SKM-1 treated with dmso at 0.1 percent for 144 hours (cell line): ENCODE data around the gene HOXA9.
A peak's percentile ranks its signal among the peaks of the same experiment; 100 is the strongest.

Experiments
- DNase-seq: peaks from one replicate; lab custom pipeline; 2025; ENCODE audit not compliant: unreplicated experiment; lab: John Stamatoyannopoulos, UW

HOXA9 gene

DNA sequence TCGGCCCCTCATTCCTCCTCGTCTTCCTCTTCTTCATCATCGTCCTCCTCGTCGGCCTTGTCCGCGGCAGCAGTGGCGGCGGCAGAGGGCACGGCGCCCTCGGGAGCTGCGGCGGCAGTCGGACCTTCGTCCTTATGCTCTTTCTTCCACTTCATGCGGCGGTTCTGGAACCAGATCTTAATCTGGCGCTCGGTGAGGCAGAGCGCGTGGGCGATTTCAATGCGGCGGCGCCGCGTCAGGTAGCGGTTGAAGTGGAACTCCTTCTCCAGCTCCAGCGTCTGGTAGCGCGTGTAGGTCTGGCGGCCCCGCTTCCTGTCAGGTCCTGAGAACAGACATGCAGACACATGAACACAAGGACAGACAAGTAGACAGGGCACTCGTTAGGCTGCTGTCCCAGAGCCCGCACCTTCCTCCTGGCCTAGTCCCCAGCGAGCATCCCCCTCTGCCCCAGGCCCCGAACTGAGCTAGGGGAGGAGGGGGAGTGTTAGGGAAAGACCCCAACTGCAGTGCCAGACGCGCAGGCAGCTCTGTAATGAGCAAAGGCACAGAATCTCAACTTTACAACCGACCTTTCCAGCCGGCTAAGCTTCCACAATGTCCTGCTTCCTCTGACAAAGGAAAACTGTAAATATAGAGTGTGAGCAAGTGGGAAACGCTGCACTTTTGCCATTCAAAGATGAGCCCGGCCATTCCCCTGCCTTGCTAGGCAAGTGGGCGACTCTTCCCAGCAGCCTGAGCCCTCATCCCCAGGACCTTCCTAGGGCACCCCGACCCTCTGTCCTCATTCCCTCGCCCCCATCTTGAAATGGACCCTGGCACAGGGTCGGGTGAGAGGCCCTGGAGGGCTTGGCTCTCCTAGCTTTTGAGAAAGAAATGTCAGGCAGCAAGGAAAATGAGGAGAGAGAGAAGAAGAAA is 10.2 kb downstream of the HOXA9 start:
- no peak for DNase-seq

GRCh38 chr7:27154369-27154768 is 11.0 kb downstream of the HOXA9 start:
- DNase-seq, result no peak

DNA sequence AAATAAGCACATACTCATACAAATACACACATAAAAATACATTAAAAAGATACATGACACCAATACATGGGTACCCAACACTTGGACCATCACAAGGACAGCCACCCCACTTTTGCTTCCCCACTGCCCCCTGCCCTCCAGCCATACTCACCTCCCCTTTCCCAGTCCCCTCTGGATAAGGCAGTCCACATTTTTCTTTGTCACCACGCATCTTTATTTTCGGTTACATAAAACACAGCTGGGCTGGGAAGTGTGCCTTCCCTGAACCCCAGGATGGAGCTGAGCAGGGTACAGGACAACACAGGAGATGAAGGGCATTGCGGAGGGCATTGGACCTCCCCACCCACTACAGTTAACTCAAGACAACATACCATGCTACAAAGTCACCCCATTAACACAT is 11.8 kb downstream of the HOXA9 start:
- DNase-seq, result no peak

DNA sequence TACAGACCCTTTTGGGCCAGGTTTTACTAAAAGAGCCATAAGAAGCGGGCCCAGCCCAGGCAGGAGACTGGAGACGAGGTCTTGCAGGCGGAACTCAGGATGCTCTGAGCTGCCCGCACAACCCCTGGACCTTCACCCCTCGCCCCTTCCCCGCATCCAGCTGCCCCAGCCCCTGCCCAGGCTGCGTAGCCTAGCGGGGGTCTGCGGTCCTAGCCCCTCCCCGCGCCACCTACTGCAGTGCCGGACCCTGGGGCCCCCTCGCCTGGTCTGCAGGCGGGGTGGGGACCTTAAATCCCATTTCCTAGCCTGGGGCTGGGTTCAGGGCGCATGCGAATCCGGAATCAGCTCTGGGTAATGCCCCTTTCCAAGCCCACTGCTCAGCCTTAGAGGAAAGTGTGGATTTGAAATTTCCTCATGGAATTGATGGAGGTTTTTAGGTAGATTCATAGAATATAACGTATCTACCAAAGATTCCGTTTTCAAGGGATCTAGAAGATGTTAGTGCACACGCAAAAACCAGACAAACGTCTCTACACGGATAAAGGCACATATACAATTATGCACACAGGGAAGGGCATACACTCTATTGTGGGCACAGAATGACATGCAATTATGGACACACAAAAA is 12.4 kb downstream of the HOXA9 start:
- no peak for DNase-seq

DNA sequence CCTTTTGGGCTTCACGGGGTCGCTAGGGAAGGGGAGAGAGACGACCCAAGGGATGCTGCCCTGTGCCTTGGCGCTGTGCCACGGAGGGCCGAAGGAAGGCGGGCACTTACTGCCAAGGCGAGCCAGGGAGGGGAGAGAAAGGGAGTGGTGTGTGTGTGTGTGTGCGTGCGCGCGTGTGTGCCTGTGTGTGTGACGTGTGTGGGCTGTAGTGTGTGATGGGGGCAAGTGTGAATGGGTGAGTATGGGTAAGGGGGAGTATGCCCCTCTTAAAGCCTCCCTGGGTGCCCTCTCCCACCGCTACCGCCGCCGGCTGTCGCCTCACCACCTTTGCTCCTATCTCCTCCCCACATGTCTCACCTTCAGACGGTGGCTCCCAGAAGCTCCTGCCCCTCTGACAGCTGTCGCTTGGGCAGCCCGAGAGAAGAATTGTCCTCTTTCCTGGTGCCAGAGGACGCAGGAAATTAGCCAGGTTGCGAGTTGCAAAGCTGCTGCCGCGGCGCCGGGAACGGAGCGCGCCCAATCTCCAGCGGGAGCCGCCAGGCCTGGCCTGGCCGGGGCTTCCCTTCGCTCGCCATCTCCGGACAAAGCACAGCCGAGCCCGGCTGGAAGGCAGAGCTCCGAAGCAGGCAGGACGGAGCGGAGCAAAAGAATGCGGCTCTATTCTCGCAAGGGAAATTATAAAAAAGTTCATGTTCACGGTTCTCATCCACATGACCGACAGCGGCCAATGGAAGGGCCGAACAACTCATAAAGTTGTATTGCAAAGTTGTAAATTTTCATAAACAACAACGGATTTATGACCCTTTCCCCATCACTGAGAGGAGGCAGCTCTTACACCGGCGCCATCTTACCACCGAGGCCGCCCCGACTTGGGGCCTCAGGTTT is 13.2 kb downstream of the HOXA9 start, which contains the start of gene HOXA3:
TSS of gene HOXA3 (minus strand) at position 653 of the 885 bp plus-strand sequence. CDS start 41,943 bp downstream, outside the sequence.
- DNase-seq, result no peak

GRCh38 chr7:27151341-27151930 is 13.9 kb downstream of the HOXA9 start:
- no peak for DNase-seq

DNA sequence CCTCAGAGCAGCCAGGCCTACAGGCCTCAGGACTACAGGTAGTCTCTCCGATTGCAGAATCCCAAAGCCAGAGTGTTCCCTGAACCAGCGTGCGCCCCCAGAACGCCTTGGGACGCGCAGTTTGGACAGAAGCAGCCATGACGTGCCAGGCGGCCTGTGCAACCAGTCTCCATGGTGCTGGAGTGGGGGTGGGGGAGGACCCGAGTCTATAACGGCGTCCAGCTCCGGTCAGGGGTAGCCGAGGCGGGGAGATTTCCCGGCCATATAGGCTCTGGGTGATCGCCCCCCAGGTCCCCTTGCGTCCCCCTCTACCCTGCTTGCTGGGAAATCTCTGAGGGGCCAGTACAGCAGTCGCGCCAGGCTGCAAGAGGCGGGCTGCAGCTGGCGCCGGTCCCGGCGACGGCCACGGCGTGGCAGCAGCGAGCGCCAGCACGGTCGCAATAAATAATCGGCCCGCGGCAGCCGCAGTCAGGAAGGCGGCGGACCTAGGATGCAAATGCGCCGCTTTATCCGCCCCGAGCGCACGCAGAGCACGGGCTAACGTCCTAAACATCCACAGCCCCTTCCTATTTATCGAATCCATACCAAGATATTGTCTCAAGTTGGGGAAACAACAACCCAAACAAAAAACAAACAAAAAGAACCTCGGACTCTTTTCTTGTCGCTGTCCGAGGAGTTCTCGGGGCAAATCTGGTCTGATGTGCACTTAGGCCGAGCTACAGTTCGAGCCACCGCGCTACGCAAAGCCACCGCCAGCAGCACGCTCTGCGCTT is 14.6 kb downstream of the HOXA9 start:
- DNase-seq, result peak; percentile 75

DNA sequence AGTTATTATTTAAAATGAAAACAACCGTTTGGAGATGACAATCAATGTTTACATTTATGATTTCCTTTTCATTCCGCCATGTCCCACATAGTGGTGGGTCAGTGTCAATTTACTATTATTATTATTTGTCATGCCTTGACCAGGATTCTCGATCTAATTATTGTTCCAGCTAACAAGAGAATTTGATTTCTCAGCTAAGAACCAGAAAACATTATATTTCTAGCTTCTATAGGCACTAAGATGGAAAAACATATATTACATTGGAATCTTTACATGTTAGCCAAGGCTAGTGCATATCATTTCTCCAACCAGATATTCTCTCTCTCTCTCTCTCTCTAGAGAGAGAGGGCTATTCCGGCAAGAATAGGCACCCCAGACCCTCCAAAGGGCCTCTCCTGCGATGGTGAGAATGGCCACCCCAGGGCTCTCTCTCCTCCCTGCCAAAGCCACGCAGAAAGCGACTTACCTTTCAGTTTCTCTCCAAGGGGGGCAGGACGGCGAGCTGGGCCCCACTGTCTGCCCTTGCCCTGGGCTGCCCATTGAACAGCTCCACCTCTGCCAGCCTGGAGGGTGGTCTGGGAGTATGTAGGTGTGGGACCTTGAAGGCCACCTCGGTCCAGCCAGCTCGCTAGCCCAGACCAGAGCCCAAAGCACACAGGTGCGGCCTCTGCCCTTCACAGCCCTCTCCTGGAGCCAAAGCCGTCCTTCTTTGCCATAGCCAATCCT is 15.3 kb downstream of the HOXA9 start:
- no peak for DNase-seq

- DNase-seq, result no peak
These were observed 16.3 kb downstream of the HOXA9 start for GRCh38 chr7:27148756-27149641.

- DNase-seq, result no peak
These were observed 17.1 kb downstream of the HOXA9 start for GRCh38 chr7:27148031-27148755.

- DNase-seq, result no peak
These were observed 17.9 kb downstream of the HOXA9 start, which contains the start of gene HOXA6 for GRCh38 chr7:27147199-27148030. TSS of gene HOXA6 (minus strand) at chr7:27147774. CDS start at chr7:27147749, 25 bp downstream.

- no peak for DNase-seq
These were observed 18.7 kb downstream of the HOXA9 start for GRCh38 chr7:27146491-27147198.

- DNase-seq, result no peak
These were observed 19.4 kb downstream of the HOXA9 start for GRCh38 chr7:27145914-27146412.

GRCh38 chr7:27145165-27145913 is 20.0 kb downstream of the HOXA9 start:
- no peak for DNase-seq

DNA sequence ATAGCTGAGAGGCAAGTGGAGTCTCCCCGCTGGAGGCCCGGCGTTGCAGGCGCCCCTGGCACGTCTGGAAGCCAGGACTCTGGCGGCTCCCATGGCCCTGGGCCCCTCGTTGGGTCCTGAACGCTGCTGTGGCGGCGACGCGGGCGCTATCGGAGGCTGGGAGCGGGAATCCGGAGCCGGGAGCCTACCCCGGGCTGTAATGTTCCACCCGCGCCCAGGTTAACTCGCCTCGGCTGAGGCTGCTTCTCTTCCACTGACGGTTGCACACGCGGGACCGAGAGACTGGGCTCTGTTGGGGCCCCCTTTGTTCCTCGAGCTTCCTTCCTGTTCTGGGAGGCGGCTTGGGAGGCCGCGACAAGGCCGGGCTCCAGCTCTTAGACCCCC is 20.6 kb downstream of the HOXA9 start:
- no peak for DNase-seq
